OCI-LY7 (cell line): ENCODE data around the gene POLL. TPM values are rescaled to one million over a fixed set of nuclear protein-coding genes. Genes with fewer than 3 reads are reported as not detected.

Source experiments
- BruUV-seq: library from RNA; stranded (reverse); fragments of 400-500 nt; replicated peaks from 2 replicates; lab custom pipeline; 2021; lab: Mats Ljungman, UMichigan
- CTCF ChIA-PET: fragments of 300-600 bp; sonication (Branson Sonifier 250); formaldehyde crosslinking; loops from one replicate; lab custom pipeline; 2022; ENCODE audit warnings: antibody characterized with exemption; ENCODE audit not compliant: unreplicated experiment; lab: Charles Lee
- POLR2A ChIA-PET: fragments of 300-600 bp; sonication (Branson Sonifier 250); formaldehyde crosslinking; loops from one replicate; lab custom pipeline; 2022; ENCODE audit warnings: antibody characterized with exemption; lab: Charles Lee
- DNase-seq: peaks from one replicate; pipeline ENCODE4 v3.0.0-alpha.2; 2015; ENCODE audit warnings: low spot score
- H2AFZ ChIP-seq: fragments of 200-600 bp; sonication (generic), shearing (Covaris generic); 2 replicates; pipeline ENCODE4 v1.6.1; 2014; ENCODE audit warnings: mild to moderate bottlenecking, antibody characterized with exemption, low read length, moderate library complexity
- H3K27ac ChIP-seq: fragments of 200-600 bp; sonication (generic); 2 replicates; pipeline ENCODE4 v1.5.1; 2014; ENCODE audit warnings: mixed run types, low read depth, mild to moderate bottlenecking, moderate library complexity, low read length, inconsistent platforms; ENCODE audit not compliant: poor library complexity, severe bottlenecking
- H3K36me3 ChIP-seq: fragments of 200-600 bp; sonication (generic); 2 replicates; pipeline ENCODE4 v1.6.1; 2014; ENCODE audit warnings: mild to moderate bottlenecking, antibody characterized with exemption, low read length, moderate library complexity, mixed read lengths; ENCODE audit not compliant: insufficient read depth
- H3K4me1 ChIP-seq: fragments of 200-600 bp; sonication (generic); 2 replicates; pipeline ENCODE4 v1.5.1; 2014; ENCODE audit warnings: mild to moderate bottlenecking, low read length; ENCODE audit not compliant: insufficient read depth, poor library complexity, severe bottlenecking
- H3K4me2 ChIP-seq: fragments of 200-600 bp; sonication (generic); 2 replicates; pipeline ENCODE4 v1.6.1; 2014; ENCODE audit warnings: mild to moderate bottlenecking, low read length
- H3K4me3 ChIP-seq: fragments of 200-600 bp; sonication (generic); 2 replicates; pipeline ENCODE4 v1.5.1; 2014; ENCODE audit warnings: mild to moderate bottlenecking, low read depth, low read length; ENCODE audit not compliant: poor library complexity, severe bottlenecking
- H3K79me2 ChIP-seq: fragments of 200-600 bp; sonication (generic); 2 replicates; pipeline ENCODE4 v1.6.1; 2016; ENCODE audit warnings: low read depth, mild to moderate bottlenecking, low read length, moderate library complexity, mixed read lengths; ENCODE audit not compliant: insufficient read depth
- H3K9me2 ChIP-seq: fragments of 200-600 bp; sonication (generic); 2 replicates; pipeline ENCODE4 v1.6.1; 2016; ENCODE audit warnings: mild to moderate bottlenecking, low read length, mixed read lengths; ENCODE audit not compliant: insufficient read depth
- H3K9me3 ChIP-seq: fragments of 200-600 bp; sonication (generic); 2 replicates; pipeline ENCODE4 v1.6.1; 2014; ENCODE audit warnings: mild to moderate bottlenecking, mixed run types, low read length, mixed read lengths
- H4K20me1 ChIP-seq: fragments of 200-600 bp; sonication (generic); 2 replicates; pipeline ENCODE4 v1.6.1; 2014; ENCODE audit warnings: mild to moderate bottlenecking, antibody characterized with exemption, low read length, moderate library complexity, mixed read lengths; ENCODE audit not compliant: insufficient read depth
- EZH2phosphoT487 ChIP-seq: fragments of 200-600 bp; sonication (generic); IDR thresholded peaks from 2 replicates; pipeline ENCODE4 v1.6.1; 2018; ENCODE audit warnings: low read depth, borderline replicate concordance, mild to moderate bottlenecking, mixed run types, antibody characterized with exemption, low read length, moderate library complexity, mixed read lengths
- intact Hi-C: fragments of 100-400 bp; cut with micrococcal nuclease; formaldehyde crosslinking; loops from one replicate; pipeline ENCODE4 v1.10.0; 2022; ENCODE audit not compliant: unreplicated experiment
- total RNA-seq, 2 experiments: library from RNA; depleted of rRNA in 1 of 2; stranded (reverse); fragments of >200 nt in 1 of 2; shearing (Covaris generic) in 1 of 2; gene quantifications; 2 replicates each; pipeline ENCODE4 v1.2.3, GENCODE V29; 2014 to 2022
- TF ChIP-seq, protein P1 (sequence below): fragments of 200-600 bp; sonication (generic); conservative IDR thresholded peaks from 2 replicates; pipeline ENCODE4 v1.5.1; 2014; ENCODE audit warnings: mild to moderate bottlenecking, antibody characterized with exemption, low read length, moderate library complexity, mixed read lengths

POLL gene
- total RNA-seq, 2 experiments from 2014 or later: 22.0 to 34.0 TPM

DNA sequence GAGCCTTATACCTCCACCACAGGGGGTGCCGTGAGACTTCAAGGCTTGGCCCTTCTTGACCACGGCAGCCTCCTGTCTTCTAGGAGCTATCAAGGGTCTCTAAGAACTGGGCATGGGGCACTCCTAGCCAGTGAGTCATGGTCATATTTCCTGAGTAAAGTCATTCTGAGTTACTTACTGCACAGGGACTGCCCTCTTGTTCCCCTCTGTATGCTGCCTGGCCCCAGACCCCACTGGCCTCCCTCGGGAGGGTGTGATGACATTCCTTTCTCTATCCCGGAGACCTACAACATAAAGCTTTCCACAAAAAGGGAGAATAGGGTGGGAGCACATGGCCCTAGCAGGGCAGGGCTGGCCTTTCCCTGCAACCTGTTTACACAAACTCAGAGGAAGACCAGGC lies 21.4 kb upstream of the POLL start:
- peaks cover 6% of the 10 kb centered on the region for H3K4me1 ChIP-seq
- CTCF ChIA-PET: no interaction called here
- no peak overlapping the region for H2AFZ ChIP-seq
- H3K9me2 ChIP-seq: no peaks in the 10 kb centered on the region
- no peak overlapping the region for H3K4me3 ChIP-seq
- no peaks in the 10 kb centered on the region for H3K9me3 ChIP-seq
- no peak for TF ChIP-seq EZH2phosphoT487
- TF ChIP-seq, protein P1, sequence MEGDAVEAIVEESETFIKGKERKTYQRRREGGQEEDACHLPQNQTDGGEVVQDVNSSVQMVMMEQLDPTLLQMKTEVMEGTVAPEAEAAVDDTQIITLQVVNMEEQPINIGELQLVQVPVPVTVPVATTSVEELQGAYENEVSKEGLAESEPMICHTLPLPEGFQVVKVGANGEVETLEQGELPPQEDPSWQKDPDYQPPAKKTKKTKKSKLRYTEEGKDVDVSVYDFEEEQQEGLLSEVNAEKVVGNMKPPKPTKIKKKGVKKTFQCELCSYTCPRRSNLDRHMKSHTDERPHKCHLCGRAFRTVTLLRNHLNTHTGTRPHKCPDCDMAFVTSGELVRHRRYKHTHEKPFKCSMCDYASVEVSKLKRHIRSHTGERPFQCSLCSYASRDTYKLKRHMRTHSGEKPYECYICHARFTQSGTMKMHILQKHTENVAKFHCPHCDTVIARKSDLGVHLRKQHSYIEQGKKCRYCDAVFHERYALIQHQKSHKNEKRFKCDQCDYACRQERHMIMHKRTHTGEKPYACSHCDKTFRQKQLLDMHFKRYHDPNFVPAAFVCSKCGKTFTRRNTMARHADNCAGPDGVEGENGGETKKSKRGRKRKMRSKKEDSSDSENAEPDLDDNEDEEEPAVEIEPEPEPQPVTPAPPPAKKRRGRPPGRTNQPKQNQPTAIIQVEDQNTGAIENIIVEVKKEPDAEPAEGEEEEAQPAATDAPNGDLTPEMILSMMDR: no peak
- peaks cover 43% of the 10 kb centered on the region; the same call in 1 of the 2 replicates for H3K36me3 ChIP-seq
- POLR2A ChIA-PET: no interaction called here
- no peak overlapping the region for H3K27ac ChIP-seq
- H3K4me2 ChIP-seq: no peak overlapping the region
- no peak for DNase-seq
- H3K79me2 ChIP-seq: no peaks in the 10 kb centered on the region
- intact Hi-C loops: no loop called here
- BruUV-seq: no TSS peak
- H4K20me1 ChIP-seq: no peaks in the 10 kb centered on the region

DNA sequence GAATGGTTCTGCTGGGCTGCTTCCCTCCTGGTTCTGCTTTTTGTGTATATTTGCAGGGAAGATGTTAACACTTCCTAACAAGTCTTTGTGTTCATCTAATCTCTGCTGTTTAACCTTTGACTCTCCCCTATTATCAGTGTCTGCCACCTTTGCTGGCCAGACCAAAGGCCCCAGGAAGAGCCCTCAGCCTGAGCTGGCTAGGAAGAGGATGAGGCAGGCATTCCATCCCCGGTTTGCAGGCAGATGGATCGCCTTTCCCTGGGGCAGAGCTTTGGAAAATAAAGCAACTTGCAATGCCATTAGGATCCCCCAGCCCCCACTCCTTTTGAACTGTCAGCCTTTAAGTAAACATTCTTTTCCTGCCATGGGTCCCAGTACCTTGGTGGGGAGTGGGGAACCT lies 19.1 kb upstream of the POLL start:
- H3K36me3 ChIP-seq: peaks cover 42% of the 10 kb centered on the region; the same call in 1 of the 2 replicates
- no peak for DNase-seq
- TF ChIP-seq, protein P1: no peak
- no peak for TF ChIP-seq EZH2phosphoT487

DNA sequence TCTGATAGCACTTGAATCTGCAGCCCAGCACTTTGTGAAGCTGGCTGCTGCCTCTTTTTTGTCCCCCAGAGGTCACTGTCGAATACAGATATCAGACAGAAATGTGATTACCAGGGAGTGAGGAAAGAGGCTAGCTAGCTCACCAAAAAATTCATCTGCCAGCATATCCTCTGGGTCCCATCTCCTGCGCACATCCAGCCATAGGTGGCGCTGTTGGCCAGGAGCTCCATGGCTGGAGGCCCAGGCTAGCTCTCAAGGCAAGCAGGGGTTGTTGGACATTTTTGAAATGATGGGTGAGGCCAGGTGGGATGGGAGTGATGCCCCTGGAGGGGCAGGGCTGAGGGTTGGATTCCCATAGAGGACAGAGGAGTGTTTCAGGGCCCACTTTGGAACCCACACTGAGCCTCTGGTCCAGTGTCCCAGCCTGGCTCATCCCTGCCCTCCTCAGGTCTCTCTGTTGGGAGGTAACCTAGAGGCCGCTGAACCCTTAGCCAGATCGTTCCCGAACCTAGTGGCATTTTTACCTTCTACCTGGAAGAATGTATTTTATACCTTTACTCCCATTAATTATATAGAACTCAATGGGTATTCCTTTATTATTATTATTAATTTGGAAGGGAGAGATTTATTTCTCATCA lies 14.8 kb upstream of the POLL start:
- Histone ChIP-seq H3K79me2 (no peaks in the 10 kb centered on the region), H3K4me3 (no peak overlapping the region), H3K36me3 (peaks cover 4% of the 10 kb centered on the region; the same call in 1 of the 2 replicates), H3K9me2 (no peaks in the 10 kb centered on the region), H3K4me1 (no peaks in the 10 kb centered on the region), H3K27ac (no peak overlapping the region), H3K9me3 (no peaks in the 10 kb centered on the region), H3K4me2 (no peak overlapping the region), H4K20me1 (no peaks in the 10 kb centered on the region), H2AFZ (no peak overlapping the region)
- peak; percentile 90 for DNase-seq
- TF ChIP-seq, protein P1: peak; percentile 99
- no peak for TF ChIP-seq EZH2phosphoT487
- POLR2A ChIA-PET: interaction anchor here (0.5 to 1.1 kb wide), 5 partner anchors 13 to 213 kb away, joined by 3 to 8 read pairs (median 4); no protein-coding TSS in a partner anchor
- intact Hi-C loops: loop anchor here (1.0 kb wide), 2 partner anchors 91 to 178 kb away; no protein-coding TSS in a partner anchor
- CTCF ChIA-PET: interaction anchor here (0.5 to 1.7 kb wide), 7 partner anchors 13 to 292 kb away, joined by 3 to 20 read pairs (median 5); partner anchors contain the start of genes DPCD and POLL
- no TSS peak for BruUV-seq

More for the DNA sequence above, 19.1 kb upstream of the POLL start:
- Histone ChIP-seq H3K9me3 (no peaks in the 10 kb centered on the region), H2AFZ (no peak overlapping the region), H3K9me2 (no peaks in the 10 kb centered on the region), H3K4me3 (no peak overlapping the region), H4K20me1 (no peaks in the 10 kb centered on the region), H3K27ac (no peak overlapping the region), H3K4me2 (no peak overlapping the region), H3K4me1 (peaks cover 6% of the 10 kb centered on the region), H3K79me2 (no peaks in the 10 kb centered on the region)
- intact Hi-C loops: no loop called here
- ChIA-PET CTCF (no interaction called here), POLR2A (no interaction called here)
- BruUV-seq: no TSS peak
